ENCODE data around the gene MYL4.
"Not testable (repeated sequence)": the region's sequence is repeated elsewhere in the genome, so short reads cannot be mapped to it uniquely, and the experiment has no call there.

Gene MYL4

DNA sequence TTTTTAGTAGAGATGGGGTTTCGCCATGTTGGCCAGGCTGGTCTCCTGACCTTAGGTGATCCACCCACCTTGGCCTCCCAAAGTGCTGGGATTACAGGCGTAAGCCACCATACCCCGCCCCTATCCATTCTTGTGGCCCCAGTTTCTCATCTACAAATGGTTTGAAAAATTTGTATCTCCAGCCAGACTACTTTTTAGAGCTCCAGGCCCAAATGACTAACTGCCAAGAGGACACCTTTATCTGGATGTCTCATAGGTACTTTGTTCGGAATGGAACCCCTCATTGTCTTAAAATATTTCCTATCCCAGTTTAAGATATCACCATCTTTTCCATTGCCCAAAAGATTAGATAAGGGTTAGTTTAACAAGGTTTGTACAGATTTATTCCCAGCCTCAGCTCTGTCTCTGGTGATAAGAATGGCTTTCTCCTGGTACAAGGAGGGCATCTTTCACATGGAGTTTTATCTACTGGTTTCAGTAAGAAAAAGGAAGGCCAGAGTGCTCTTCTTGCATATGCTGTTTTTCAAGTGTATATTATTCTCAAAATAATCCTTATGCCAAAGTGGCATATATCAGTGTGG lies 15.1 kb upstream of the MYL4 start:
- DNase-seq = no peak

DNA sequence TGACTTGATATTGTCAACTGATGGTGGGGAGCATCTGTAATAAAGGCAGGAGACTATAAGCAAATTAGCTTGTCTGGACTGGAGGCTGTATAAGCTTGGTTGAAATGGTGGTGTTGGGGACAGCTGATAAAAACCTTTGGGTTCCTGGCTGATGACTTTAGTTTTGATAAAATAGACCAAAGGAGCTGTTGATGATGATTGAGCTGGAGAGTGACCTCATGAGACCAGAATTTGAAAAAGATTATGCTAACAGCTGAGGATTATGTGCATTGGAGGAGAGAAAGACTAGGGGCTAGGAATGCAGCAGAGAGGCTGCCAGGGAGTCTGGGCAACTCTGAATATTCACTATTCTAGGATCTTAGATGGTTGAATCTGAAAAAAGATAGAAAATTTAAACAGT lies 11.3 kb upstream of the MYL4 start:
- no peak for DNase-seq

DNA sequence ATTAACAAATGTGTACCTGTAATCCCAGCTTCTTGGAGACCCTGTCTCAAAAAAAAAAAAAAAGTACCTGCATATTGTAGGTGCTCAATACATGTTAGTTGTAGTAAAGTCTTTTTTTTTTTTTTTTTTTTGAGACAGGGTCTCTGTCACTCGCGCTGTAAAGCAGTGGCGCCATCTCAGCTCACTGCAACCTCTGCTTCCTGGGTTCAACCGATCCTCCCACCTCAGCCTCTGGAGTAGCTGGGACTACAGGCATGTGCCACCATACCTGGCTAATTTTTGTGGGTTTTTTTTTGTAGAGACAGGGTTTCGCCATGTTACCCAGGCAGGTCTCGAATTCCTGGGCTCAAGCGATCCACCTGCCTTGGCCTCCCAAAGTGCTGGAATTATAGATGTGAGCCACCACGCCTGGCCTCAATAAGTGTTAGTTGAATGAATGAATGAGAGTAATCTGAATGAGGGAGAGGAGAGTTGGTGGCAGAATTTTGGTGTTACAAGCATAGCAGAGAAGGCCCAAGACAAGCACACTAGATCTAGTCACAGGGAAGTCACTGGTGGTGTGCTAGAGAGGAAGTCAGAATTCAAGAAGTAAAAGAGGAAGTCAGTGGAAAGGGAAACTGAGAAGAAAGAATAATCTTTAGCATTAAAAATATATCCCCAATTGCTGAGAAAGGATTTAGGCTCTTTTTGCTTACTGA lies 9.4 kb upstream of the MYL4 start:
- DNase-seq = no peak

DNA sequence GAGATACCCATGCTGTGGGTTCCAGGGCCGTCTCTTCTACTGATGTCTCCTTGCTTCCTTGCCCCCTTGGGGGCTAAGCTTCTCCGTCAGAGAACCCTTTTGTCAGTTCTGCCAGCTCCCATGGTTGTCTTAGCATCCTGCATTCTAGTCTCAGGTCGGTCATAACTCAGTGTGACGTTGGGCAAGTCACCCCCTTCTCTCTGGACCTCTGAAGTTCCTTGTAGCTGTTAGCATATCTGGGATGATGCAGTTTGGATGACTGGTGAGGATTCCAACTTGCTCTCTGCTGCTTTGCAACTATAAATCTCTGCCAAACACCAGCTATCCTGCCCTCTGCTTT lies 8.9 kb upstream of the MYL4 start:
- DNase-seq = no peak

- DNase-seq = no peak
These were observed 8.0 kb upstream of the MYL4 start for GRCh38 chr17:47201166-47201565.

- DNase-seq = no peak
These were observed 5.0 kb upstream of the MYL4 start for GRCh38 chr17:47203984-47204721.

DNA sequence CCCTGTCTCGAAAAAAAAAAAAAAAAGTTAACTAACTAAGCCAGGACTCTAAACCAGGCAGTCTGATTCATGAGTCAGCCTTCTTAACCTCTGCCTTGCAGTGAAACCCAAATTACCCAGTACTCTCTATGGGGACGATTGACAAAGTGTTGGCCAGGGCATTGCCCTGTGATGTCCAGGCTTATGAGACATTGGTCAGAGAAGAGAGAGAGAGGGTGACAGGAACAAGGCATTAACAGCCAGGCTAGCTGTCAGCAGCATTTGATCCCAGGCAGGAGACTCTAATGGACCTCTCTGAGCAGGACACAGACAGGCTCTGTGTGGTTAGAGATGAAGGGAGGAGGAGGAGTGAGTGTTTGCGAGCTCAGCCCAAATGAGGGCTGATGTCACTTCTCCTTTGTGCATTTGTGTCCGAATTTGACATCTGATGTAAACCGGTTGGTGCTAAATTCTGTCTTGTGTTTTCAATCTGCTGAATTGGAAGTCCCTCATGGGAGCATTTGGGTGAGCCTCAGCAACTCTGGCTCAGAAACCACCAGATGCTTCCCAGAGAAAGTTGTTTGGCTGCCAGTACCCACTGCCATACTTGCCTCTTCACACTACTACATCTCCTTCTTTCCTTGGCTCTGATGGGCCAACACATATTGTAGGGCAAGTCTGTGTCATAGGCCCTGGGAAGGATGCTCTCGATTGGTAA lies 4.3 kb upstream of the MYL4 start:
- DNase-seq = peak; percentile 1 to 65

DNA sequence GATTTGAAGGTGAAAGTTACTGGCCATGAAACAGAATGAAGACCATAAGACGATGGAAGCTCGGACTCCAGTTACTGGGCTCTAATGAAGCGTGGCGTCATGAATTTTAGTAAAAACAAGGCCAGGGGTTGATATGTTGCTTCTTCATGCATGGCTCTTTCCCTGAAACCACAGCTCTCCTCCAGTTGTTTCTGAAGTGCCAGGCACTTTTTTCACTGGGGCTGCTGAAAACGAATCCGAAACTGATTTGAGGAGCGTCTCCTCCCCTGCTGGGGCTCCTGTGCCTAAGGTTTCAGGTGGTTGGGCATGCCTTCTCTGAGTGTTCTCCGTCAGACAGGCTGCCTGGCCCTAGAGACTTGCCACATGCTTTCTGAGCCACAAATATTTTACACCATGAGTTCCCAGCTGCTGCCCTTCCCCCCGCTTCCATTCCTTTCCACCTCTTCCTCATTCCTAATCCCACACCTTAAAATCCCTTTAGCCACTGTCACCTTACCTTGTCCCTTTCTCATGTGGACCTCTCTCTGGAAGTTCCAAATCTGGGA lies 3.7 kb upstream of the MYL4 start:
- DNase-seq = no peak

DNA sequence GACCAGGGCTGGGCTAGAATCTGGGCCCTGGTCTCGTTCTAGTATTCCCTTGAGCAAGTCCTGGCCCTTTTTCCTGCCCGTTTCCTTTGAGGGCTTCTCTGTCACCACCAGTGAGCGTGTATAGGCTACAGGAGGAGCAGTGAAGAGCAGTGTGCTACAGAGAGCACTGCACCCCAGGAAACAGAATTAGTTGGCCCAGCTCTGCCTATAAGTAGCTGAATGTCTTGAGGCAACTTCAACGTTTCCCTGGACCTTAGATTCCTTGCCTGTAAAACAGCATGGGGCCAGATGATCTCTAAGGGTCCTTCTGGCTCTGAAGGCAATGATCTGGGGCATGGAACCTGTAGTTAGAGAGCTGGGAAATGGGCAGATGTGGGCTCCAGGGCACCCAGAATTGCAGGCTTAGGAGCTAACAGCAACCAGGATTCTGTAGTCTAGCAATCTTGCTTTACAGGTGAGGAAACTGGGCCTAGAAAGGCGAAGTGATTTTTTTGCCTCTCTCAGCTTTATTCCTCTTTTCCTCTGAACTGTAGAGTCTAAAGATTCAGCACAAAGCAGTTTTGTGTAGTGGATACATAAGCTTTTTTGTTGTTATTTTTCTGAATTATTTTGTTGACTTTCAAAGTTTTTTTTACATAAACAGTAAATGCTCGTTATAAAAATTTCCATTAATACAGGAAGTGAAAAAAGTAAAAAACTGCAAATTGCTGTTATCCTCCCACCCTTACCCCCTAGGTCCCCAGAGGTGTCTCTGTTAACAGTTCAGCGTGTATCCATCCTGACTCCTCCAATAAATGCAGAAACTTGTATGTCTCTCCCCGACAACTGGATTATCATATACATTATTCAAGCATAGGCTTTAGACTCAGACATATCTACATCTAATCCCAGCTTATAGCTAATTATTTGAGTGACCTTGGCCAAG lies 1.7 kb upstream of the MYL4 start:
- DNase-seq = no peak

DNA sequence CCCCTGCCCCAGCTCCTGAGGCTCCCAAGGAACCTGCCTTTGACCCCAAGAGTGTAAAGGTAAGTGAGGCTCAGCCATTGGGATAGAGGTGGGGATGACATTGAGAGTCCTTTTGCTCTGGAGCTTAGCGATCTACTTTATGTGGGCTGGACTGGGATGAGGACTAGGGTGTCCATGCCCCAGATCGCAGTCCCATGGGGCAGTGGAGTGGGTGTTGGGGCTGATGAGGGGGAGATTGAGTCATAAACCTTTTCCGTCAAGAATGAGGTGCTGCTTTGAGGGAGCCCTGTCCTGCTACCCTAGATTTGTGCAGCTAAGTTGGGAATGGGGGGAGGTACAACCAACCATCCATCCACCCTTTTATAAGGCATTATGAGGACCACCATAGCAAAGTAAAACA lies 351 bp downstream of the MYL4 start:
- no peak for DNase-seq

DNA sequence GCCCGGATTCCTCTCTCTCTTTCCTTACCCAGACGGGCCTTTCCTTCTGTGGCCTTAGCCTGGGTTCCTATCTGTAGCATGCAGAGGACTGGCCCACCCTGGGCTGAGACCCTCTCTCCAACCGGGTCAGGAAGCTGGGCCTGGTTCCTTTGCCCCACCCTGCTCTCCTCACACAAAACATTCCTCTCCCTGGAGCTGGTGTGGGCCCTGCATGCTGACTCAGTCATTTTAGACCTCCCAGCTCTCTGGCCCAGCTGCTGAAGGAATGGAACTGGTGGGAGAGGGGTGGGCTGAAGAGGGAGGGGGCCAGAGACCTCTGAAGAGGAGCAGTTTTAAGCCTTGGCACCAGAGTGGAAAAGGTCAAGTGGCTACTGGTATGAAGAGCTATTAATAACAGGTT lies 957 bp downstream of the MYL4 start:
- DNase-seq = no peak

DNA sequence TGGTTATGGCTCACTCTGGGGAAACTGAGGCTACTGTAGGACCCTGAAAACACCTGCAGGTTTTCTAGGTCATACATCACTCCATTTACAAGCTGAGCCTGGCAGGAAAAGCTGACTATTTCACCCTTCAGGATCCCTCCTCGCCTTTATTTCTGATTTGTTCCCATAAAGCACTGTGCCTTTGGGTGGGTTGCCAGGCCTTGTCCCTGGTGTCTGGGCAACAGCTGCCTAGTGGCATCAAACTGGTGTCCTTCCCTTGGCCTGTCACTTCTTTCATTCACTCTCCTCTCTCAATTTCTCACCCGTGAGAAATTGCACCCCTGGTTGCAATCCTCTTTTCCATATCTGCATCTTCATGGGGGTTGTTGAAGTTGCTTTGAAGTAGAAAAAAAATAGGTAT lies 1.6 kb downstream of the MYL4 start:
- no peak for DNase-seq

- no peak for DNase-seq
These were observed 3.3 kb downstream of the MYL4 start for GRCh38 chr17:47212458-47212857.

GRCh38 chr17:47213540-47213939 lies 4.4 kb downstream of the MYL4 start:
- no peak for DNase-seq

DNA sequence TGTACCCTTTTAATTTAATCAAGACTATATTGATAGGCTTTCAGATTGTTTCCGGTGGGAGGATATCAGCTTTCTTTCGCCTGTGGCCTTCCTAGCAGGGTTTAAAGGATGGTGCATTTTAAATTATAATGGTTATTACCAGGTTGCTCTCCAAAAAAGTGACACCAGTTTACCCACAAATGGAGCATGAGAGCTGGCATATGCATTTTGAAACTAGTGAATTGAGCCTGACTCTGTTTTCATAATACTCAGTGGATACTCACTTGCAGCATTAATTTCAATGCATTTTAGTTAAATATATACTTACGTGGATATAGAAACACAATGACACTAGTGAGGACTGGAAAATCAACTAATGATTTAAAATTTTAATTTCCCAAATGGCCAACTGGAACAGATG lies 5.8 kb downstream of the MYL4 start:
- no peak for DNase-seq

GRCh38 chr17:47216821-47217220 lies 7.7 kb downstream of the MYL4 start:
- not testable (repeated sequence) for DNase-seq

GRCh38 chr17:47217279-47217678 lies 8.1 kb downstream of the MYL4 start:
- DNase-seq = not testable (repeated sequence)

- no peak for DNase-seq
These were observed 9.8 kb downstream of the MYL4 start for GRCh38 chr17:47218896-47219430.

GRCh38 chr17:47219621-47220475 lies 10.7 kb downstream of the MYL4 start:
- no peak for DNase-seq

DNA sequence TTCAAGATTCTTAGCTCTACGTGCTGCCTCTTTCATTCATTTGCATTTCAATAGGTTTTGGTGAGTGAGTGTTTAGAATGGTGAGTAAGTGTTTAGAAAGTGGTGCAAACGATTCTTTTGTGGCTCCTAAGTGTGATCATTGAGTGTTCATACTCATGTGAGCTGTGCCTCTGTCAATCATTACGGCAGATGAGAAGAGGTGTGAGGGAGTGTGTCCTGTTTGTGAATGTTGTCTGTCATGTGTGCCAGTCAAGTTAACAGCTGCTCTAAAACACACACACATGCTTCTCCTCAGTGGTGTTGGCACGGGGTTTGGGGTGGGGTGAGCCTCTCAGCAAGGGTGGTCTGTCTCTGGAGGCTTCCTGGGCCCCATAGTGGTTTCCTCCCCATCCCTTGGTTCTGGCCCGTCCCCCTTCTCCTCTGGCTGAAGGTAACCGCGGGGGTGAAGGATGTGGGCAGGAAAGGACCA lies 11.4 kb downstream of the MYL4 start:
- DNase-seq = no peak

DNA sequence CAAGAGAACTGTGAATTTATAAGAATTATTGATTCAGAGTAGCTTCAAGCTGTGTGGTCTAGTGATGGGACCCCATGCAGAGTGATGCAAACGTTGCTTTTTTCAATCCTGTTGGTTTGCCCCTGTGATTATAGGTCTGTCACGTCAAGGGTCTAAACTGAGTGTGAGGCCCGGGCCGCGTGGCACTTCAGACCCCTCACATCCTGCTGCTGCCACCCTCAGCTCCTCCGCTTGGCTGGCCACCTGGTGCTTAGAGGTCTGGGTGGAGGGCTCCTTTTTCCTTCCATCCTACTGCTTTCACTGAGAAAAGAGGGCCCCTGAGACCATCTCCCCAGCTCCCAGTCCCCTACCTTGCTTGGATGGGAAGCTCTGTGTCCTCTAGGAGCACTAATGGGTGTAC lies 12.0 kb downstream of the MYL4 start:
- DNase-seq = no peak
